ENCODE results near the gene PPIL1.

Gene PPIL1

GRCh38 chr6:36836111-36837021 lies 38.2 kb downstream of the PPIL1 start:
- no peak for DNase-seq (ENCODE audit: low spot score)

GRCh38 chr6:36834576-36835341 lies 39.8 kb downstream of the PPIL1 start:
- DNase-seq (ENCODE audit: low spot score) = no peak

- DNase-seq (ENCODE audit: low spot score) = no peak
Observed at GRCh38 chr6:36833182-36833789, 41.3 kb downstream of the PPIL1 start.

- DNase-seq (ENCODE audit: low spot score) = no peak
Observed at GRCh38 chr6:36832313-36832712, 42.3 kb downstream of the PPIL1 start.

GRCh38 chr6:36830577-36830976 lies 44.0 kb downstream of the PPIL1 start:
- DNase-seq (ENCODE audit: low spot score) = no peak

- no peak for DNase-seq (ENCODE audit: low spot score)
Observed at GRCh38 chr6:36829919-36830544, 44.6 kb downstream of the PPIL1 start.

GRCh38 chr6:36827261-36828079 lies 47.1 kb downstream of the PPIL1 start:
- DNase-seq (ENCODE audit: low spot score) = peak; percentile 21

GRCh38 chr6:36826520-36827227 lies 47.9 kb downstream of the PPIL1 start:
- no peak for DNase-seq (ENCODE audit: low spot score)

GRCh38 chr6:36825994-36826393 lies 48.6 kb downstream of the PPIL1 start:
- DNase-seq (ENCODE audit: low spot score) = no peak

- DNase-seq (ENCODE audit: low spot score) = no peak
Observed at GRCh38 chr6:36825452-36825851, 49.2 kb downstream of the PPIL1 start.

GRCh38 chr6:36824253-36824652 lies 50.4 kb downstream of the PPIL1 start:
- no peak for DNase-seq (ENCODE audit: low spot score)

GRCh38 chr6:36823421-36824096 lies 51.0 kb downstream of the PPIL1 start:
- no peak for DNase-seq (ENCODE audit: low spot score)

- no peak for DNase-seq (ENCODE audit: low spot score)
Observed at GRCh38 chr6:36822506-36823269, 51.9 kb downstream of the PPIL1 start.

- DNase-seq (ENCODE audit: low spot score) = no peak
Observed at GRCh38 chr6:36821581-36822335, 52.8 kb downstream of the PPIL1 start.

- DNase-seq (ENCODE audit: low spot score) = no peak
Observed at GRCh38 chr6:36820700-36821580, 53.7 kb downstream of the PPIL1 start.

- no peak for DNase-seq (ENCODE audit: low spot score)
Observed at GRCh38 chr6:36818756-36819155, 55.8 kb downstream of the PPIL1 start.

GRCh38 chr6:36817847-36818246 lies 56.8 kb downstream of the PPIL1 start:
- DNase-seq (ENCODE audit: low spot score) = no peak
